ENCODE data around the gene LAMTOR4.

LAMTOR4 gene

DNA sequence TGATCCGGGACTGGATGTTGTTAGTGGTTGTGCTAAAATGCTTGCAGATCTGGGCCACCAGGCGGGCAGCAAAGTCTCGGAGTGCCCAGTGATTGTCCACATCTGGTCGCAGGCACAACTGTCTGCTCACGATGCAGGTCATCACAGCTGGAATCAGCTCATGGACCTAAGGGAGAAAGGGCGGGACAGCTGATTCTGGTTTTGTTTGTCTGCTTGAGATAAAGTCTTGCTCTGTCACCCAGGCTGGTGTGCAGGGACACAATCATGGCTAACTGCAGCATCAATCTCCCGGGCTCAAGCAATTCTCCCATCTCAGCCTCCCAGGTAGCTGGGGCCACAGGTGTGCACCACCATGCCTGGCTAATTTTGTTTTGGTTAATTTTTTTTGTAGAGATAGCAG, 37.6 kb upstream of the LAMTOR4 start:
- no peak for DNase-seq (ENCODE audit: low read depth in 1 of 2, low spot score in 1 of 2)
- Histone ChIP-seq H3K4me3 (replicated peaks; ENCODE audit: insufficient read depth, low read length) (no peak overlapping the region), H3K27ac (replicated peaks) (no peak overlapping the region), H3K27me3 (ENCODE audit: insufficient read depth, poor library complexity, severe bottlenecking) (no peaks in the 10 kb centered on the region)
- TF ChIP-seq SPI1 (IDR thresholded peaks at IDR 0.05; ENCODE audit: borderline replicate concordance, low read depth): no peak
- no peak for TF ChIP-seq GABPA (IDR thresholded peaks at IDR 0.05; ENCODE audit: low read depth)
- no peak for TF ChIP-seq POLR2AphosphoS5 (IDR thresholded peaks at IDR 0.05; ENCODE audit: low read depth)
- TF ChIP-seq, protein P1, sequence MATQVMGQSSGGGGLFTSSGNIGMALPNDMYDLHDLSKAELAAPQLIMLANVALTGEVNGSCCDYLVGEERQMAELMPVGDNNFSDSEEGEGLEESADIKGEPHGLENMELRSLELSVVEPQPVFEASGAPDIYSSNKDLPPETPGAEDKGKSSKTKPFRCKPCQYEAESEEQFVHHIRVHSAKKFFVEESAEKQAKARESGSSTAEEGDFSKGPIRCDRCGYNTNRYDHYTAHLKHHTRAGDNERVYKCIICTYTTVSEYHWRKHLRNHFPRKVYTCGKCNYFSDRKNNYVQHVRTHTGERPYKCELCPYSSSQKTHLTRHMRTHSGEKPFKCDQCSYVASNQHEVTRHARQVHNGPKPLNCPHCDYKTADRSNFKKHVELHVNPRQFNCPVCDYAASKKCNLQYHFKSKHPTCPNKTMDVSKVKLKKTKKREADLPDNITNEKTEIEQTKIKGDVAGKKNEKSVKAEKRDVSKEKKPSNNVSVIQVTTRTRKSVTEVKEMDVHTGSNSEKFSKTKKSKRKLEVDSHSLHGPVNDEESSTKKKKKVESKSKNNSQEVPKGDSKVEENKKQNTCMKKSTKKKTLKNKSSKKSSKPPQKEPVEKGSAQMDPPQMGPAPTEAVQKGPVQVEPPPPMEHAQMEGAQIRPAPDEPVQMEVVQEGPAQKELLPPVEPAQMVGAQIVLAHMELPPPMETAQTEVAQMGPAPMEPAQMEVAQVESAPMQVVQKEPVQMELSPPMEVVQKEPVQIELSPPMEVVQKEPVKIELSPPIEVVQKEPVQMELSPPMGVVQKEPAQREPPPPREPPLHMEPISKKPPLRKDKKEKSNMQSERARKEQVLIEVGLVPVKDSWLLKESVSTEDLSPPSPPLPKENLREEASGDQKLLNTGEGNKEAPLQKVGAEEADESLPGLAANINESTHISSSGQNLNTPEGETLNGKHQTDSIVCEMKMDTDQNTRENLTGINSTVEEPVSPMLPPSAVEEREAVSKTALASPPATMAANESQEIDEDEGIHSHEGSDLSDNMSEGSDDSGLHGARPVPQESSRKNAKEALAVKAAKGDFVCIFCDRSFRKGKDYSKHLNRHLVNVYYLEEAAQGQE (IDR thresholded peaks at IDR 0.05; ENCODE audit: insufficient replicate concordance, low read depth): no peak
- TF ChIP-seq, protein P2, sequence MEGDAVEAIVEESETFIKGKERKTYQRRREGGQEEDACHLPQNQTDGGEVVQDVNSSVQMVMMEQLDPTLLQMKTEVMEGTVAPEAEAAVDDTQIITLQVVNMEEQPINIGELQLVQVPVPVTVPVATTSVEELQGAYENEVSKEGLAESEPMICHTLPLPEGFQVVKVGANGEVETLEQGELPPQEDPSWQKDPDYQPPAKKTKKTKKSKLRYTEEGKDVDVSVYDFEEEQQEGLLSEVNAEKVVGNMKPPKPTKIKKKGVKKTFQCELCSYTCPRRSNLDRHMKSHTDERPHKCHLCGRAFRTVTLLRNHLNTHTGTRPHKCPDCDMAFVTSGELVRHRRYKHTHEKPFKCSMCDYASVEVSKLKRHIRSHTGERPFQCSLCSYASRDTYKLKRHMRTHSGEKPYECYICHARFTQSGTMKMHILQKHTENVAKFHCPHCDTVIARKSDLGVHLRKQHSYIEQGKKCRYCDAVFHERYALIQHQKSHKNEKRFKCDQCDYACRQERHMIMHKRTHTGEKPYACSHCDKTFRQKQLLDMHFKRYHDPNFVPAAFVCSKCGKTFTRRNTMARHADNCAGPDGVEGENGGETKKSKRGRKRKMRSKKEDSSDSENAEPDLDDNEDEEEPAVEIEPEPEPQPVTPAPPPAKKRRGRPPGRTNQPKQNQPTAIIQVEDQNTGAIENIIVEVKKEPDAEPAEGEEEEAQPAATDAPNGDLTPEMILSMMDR (IDR thresholded peaks at IDR 0.05; ENCODE audit: insufficient read depth, low read length): no peak

- Histone ChIP-seq H3K27ac (replicated peaks) (no peak overlapping the region), H3K4me3 (replicated peaks; ENCODE audit: insufficient read depth, low read length) (no peak overlapping the region), H3K27me3 (ENCODE audit: insufficient read depth, poor library complexity, severe bottlenecking) (no peaks in the 10 kb centered on the region)
- TF ChIP-seq, protein P2 (IDR thresholded peaks at IDR 0.05; ENCODE audit: insufficient read depth, low read length): no peak
- TF ChIP-seq GABPA (IDR thresholded peaks at IDR 0.05; ENCODE audit: low read depth): no peak
- TF ChIP-seq POLR2AphosphoS5 (IDR thresholded peaks at IDR 0.05; ENCODE audit: low read depth): no peak
- TF ChIP-seq, protein P1 (IDR thresholded peaks at IDR 0.05; ENCODE audit: insufficient replicate concordance, low read depth): no peak
- TF ChIP-seq SPI1 (IDR thresholded peaks at IDR 0.05; ENCODE audit: borderline replicate concordance, low read depth): no peak
- DNase-seq (ENCODE audit: low read depth in 1 of 2, low spot score in 1 of 2): no peak
Measured at GRCh38 chr7:100111914-100112313, 36.8 kb upstream of the LAMTOR4 start.

GRCh38 chr7:100115026-100115425, 33.7 kb upstream of the LAMTOR4 start:
- TF ChIP-seq, protein P2 (IDR thresholded peaks at IDR 0.05; ENCODE audit: insufficient read depth, low read length): no peak
- no peak for TF ChIP-seq SPI1 (IDR thresholded peaks at IDR 0.05; ENCODE audit: borderline replicate concordance, low read depth)
- TF ChIP-seq, protein P1 (IDR thresholded peaks at IDR 0.05; ENCODE audit: insufficient replicate concordance, low read depth): no peak
- TF ChIP-seq GABPA (IDR thresholded peaks at IDR 0.05; ENCODE audit: low read depth): no peak
- TF ChIP-seq POLR2AphosphoS5 (IDR thresholded peaks at IDR 0.05; ENCODE audit: low read depth): no peak
- DNase-seq (ENCODE audit: low read depth in 1 of 2, low spot score in 1 of 2): no peak
- Histone ChIP-seq H3K27ac (replicated peaks) (no peak overlapping the region), H3K27me3 (ENCODE audit: insufficient read depth, poor library complexity, severe bottlenecking) (no peaks in the 10 kb centered on the region), H3K4me3 (replicated peaks; ENCODE audit: insufficient read depth, low read length) (no peak overlapping the region)

Data from HL-60 (cell line).